C1 segment of cervical spinal cord (tissue), 14 donors: Measurements from ENCODE around the gene BABAM2.
"Not testable (repeated sequence)": the region's sequence is repeated elsewhere in the genome, so short reads cannot be mapped to it uniquely, and the experiment has no call there.

ENCODE experiments used
- DNase-seq, 14 donors: peaks; one replicate each; lab custom pipeline; 2025; lab: John Stamatoyannopoulos, UW

The BABAM2 gene

GRCh38 chr2:27942612-27943547 lies 52.4 kb downstream of the BABAM2 start:
- DNase-seq, result no peak

GRCh38 chr2:27946530-27947060 lies 56.1 kb downstream of the BABAM2 start:
- DNase-seq, result no peak

GRCh38 chr2:27952070-27952469 lies 61.5 kb downstream of the BABAM2 start:
- no peak for DNase-seq

GRCh38 chr2:27953077-27953476 lies 62.5 kb downstream of the BABAM2 start:
- no peak for DNase-seq

GRCh38 chr2:27954221-27954673 lies 63.7 kb downstream of the BABAM2 start:
- peak in 1 of 14 donors; percentile 52 for DNase-seq

GRCh38 chr2:27954771-27955383 lies 64.3 kb downstream of the BABAM2 start:
- DNase-seq, result peak in 3 of 14 donors; percentile 26 to 62 (median 44)

- DNase-seq, result no peak
These were observed 65.0 kb downstream of the BABAM2 start for GRCh38 chr2:27955384-27956161.

- DNase-seq, result no peak
These were observed 66.4 kb downstream of the BABAM2 start for GRCh38 chr2:27956888-27957287.

GRCh38 chr2:27958711-27959378 lies 68.3 kb downstream of the BABAM2 start:
- no peak for DNase-seq

- no peak for DNase-seq
These were observed 69.0 kb downstream of the BABAM2 start for GRCh38 chr2:27959496-27959895.

GRCh38 chr2:27960237-27960912 lies 69.8 kb downstream of the BABAM2 start:
- DNase-seq, result no peak

GRCh38 chr2:27962006-27962405 lies 71.5 kb downstream of the BABAM2 start:
- DNase-seq, result no peak

- no peak for DNase-seq
These were observed 72.9 kb downstream of the BABAM2 start for GRCh38 chr2:27963472-27963871.

GRCh38 chr2:27964067-27964466 lies 73.5 kb downstream of the BABAM2 start:
- no peak for DNase-seq

GRCh38 chr2:27965841-27966240 lies 75.3 kb downstream of the BABAM2 start:
- no peak for DNase-seq

- DNase-seq, result no peak
These were observed 75.9 kb downstream of the BABAM2 start for GRCh38 chr2:27966466-27966865.

GRCh38 chr2:27967076-27967475 lies 76.5 kb downstream of the BABAM2 start:
- DNase-seq, result no peak

GRCh38 chr2:27968045-27968444 lies 77.5 kb downstream of the BABAM2 start:
- DNase-seq, result not testable (repeated sequence)

- DNase-seq, result not testable (repeated sequence)
These were observed 78.4 kb downstream of the BABAM2 start for GRCh38 chr2:27968957-27969356.

GRCh38 chr2:27972311-27972710 lies 81.8 kb downstream of the BABAM2 start:
- no peak for DNase-seq

- no peak for DNase-seq
These were observed 83.1 kb downstream of the BABAM2 start for GRCh38 chr2:27973592-27973991.
